Stimulated activated CD4-positive, alpha-beta T cell treated with anti-CD3 and anti-CD28 coated beads, Interleukin-12 subunit alpha, Interleukin-12 subunit beta, amount 100 ng/mL, for 48 hours (primary cell): ENCODE measurements around the gene CDK5R2.

ENCODE experiments used
- DNase-seq, 3 donors: peaks; one replicate each; pipeline ENCODE4 v3.0.0-alpha.2; 2020; ENCODE audit warnings: low read depth in 2 of 3, low spot score in 1 of 3

CDK5R2 gene

GRCh38 chr2:219001577-219002394 is 42.3 kb downstream of the CDK5R2 start:
- DNase-seq = no peak

GRCh38 chr2:219002395-219003266 is 43.2 kb downstream of the CDK5R2 start:
- DNase-seq = peak; percentile 37 to 52 (median 46)

GRCh38 chr2:219003267-219003634 is 43.8 kb downstream of the CDK5R2 start:
- no peak for DNase-seq

GRCh38 chr2:219003979-219004378 is 44.5 kb downstream of the CDK5R2 start:
- DNase-seq = no peak

GRCh38 chr2:219009294-219009693 is 49.8 kb downstream of the CDK5R2 start:
- DNase-seq = no peak

- no peak for DNase-seq
Measured at GRCh38 chr2:219010162-219010756, 50.8 kb downstream of the CDK5R2 start.

- DNase-seq = no peak
Measured at GRCh38 chr2:219010873-219011272, 51.4 kb downstream of the CDK5R2 start.
